Measurements from ENCODE around the gene GTPBP1. TPM values are rescaled to one million over a fixed set of nuclear protein-coding genes. Genes with fewer than 3 reads are reported as not detected.

GTPBP1 gene
- total RNA-seq, 1 donor from 2014 or later: 17.1 TPM

Other genes with a start within 250 kb of the GTPBP1 start
- 71.7 TPM for gene KDELR3, start 237.8 kb upstream of the GTPBP1 start, total RNA-seq (ENCODE audit: insufficient read depth, low replicate concordance)
- 353 TPM for gene DDX17, start 199.6 kb upstream of the GTPBP1 start, total RNA-seq (ENCODE audit: insufficient read depth, low replicate concordance)
- gene DMC1, start 135.8 kb upstream of the GTPBP1 start, total RNA-seq (ENCODE audit: insufficient read depth, low replicate concordance): 4.6 TPM
- gene FAM227A, start 49.6 kb upstream of the GTPBP1 start, total RNA-seq (ENCODE audit: insufficient read depth, low replicate concordance): 3.1 TPM
- gene CBY1, start 49.3 kb upstream of the GTPBP1 start, total RNA-seq (ENCODE audit: insufficient read depth, low replicate concordance): 38.5 TPM
- 36.1 TPM for gene TOMM22, start 24.0 kb upstream of the GTPBP1 start, total RNA-seq (ENCODE audit: insufficient read depth, low replicate concordance)
- 44.5 TPM for gene JOSD1, start 5.0 kb upstream of the GTPBP1 start, total RNA-seq (ENCODE audit: insufficient read depth, low replicate concordance)
- 127 TPM for gene SUN2, start 50.1 kb downstream of the GTPBP1 start, total RNA-seq (ENCODE audit: insufficient read depth, low replicate concordance)
- 9.9 TPM for gene DNAL4, start 88.2 kb downstream of the GTPBP1 start, total RNA-seq (ENCODE audit: insufficient read depth, low replicate concordance)
- 3.9 TPM for gene NPTXR, start 138.1 kb downstream of the GTPBP1 start, total RNA-seq (ENCODE audit: insufficient read depth, low replicate concordance)
- 51.8 TPM for gene CBX6, start 166.3 kb downstream of the GTPBP1 start, total RNA-seq (ENCODE audit: insufficient read depth, low replicate concordance)